ENCODE data around the gene EIF3I. TPM values are rescaled to one million over a fixed set of nuclear protein-coding genes. Genes with fewer than 3 reads are reported as not detected.

Gene EIF3I
- total RNA-seq, 4 donors from 2014 or later = 43.8 to 122 (median 114) TPM

DNA sequence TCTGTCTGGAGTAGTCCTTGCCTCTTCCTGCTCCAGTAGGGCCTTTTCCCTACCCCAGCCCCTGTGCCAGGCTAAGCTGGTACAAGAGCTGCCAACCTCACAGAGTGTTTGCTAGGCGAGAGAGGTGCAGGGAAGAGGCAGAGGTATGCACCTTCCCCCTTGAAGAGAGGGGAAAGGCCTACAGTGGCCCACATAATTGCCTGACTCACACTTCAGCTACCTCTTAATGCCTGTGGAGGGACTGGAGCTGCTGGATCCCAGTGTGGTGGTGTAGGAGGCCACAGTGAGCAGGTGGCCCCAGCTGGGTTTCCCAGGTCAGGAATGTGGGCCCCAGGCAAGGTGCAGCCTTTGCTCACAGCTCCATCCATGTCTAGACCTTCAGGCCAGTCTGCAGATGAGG, 25.1 kb upstream of the EIF3I start:
- DNase-seq = no peak
- in situ Hi-C loops (cut with MboI; ENCODE audit: low pct_ligation_motif_present in 1 of 4, low pct_unique_long_range_greater_than_20kb in 1 of 4, low sequenced_read_pairs in 3 of 4) (no loop called here), intact Hi-C loops (cut with DNase I; ENCODE audit: low total_unique reads) (no loop called here)
- TF ChIP-seq, protein P1, sequence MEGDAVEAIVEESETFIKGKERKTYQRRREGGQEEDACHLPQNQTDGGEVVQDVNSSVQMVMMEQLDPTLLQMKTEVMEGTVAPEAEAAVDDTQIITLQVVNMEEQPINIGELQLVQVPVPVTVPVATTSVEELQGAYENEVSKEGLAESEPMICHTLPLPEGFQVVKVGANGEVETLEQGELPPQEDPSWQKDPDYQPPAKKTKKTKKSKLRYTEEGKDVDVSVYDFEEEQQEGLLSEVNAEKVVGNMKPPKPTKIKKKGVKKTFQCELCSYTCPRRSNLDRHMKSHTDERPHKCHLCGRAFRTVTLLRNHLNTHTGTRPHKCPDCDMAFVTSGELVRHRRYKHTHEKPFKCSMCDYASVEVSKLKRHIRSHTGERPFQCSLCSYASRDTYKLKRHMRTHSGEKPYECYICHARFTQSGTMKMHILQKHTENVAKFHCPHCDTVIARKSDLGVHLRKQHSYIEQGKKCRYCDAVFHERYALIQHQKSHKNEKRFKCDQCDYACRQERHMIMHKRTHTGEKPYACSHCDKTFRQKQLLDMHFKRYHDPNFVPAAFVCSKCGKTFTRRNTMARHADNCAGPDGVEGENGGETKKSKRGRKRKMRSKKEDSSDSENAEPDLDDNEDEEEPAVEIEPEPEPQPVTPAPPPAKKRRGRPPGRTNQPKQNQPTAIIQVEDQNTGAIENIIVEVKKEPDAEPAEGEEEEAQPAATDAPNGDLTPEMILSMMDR (IDR thresholded peaks at IDR 0.05) = no peak
- TF ChIP-seq EP300 (IDR thresholded peaks at IDR 0.05; ENCODE audit: low read depth) = no peak
- no peak for TF ChIP-seq POLR2AphosphoS5 (IDR thresholded peaks at IDR 0.05)
- no peak for TF ChIP-seq POLR2A (IDR thresholded peaks at IDR 0.05)
- no peaks in the 10 kb centered on the region for H3K9me3 ChIP-seq
- H3K4me3 ChIP-seq = no peak overlapping the region
- 92% methylated on average over 1 of the region's 1 CpG; no CpG with 5 or more reads in 1 of the 2 donors for WGBS, 2 donors (ENCODE audit: low coverage in 1 of 2)
- peaks cover 8 to 27% (median 23%) of the 10 kb centered on the region in 4 donors for H3K4me1 ChIP-seq
- no peak overlapping the region for H3K27ac ChIP-seq
- no peaks in the 10 kb centered on the region for H3K27me3 ChIP-seq
- H3K36me3 ChIP-seq = peaks cover 0 to 49% (median 21%) of the 10 kb centered on the region in 4 donors

DNA sequence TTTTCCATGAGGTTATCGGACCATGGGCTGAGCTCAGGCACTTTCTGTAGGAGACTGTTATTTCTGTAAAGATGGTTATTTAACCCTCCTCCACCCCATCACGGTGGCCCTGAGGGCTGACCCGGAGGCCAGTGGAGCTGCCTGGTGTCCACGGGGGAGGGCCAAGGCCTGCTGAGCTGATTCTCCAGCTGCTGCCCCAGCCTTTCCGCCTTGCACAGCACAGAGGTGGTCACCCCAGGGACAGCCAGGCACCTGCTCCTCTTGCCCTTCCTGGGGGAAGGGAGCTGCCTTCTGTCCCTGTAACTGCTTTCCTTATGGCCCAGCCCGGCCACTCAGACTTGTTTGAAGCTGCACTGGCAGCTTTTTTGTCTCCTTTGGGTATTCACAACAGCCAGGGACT, 24.4 kb upstream of the EIF3I start:
- in situ Hi-C loops (cut with MboI; ENCODE audit: low pct_ligation_motif_present in 1 of 4, low pct_unique_long_range_greater_than_20kb in 1 of 4, low sequenced_read_pairs in 3 of 4) (no loop called here), intact Hi-C loops (cut with DNase I; ENCODE audit: low total_unique reads) (no loop called here)
- TF ChIP-seq POLR2AphosphoS5 (IDR thresholded peaks at IDR 0.05) (no peak), EP300 (IDR thresholded peaks at IDR 0.05; ENCODE audit: low read depth) (no peak), POLR2A (IDR thresholded peaks at IDR 0.05) (no peak)
- TF ChIP-seq, protein P1 (IDR thresholded peaks at IDR 0.05) = no peak
- peaks cover 0 to 42% (median 18%) of the 10 kb centered on the region in 4 donors for H3K36me3 ChIP-seq
- no peak overlapping the region for H3K4me3 ChIP-seq
- H3K27me3 ChIP-seq = no peaks in the 10 kb centered on the region
- 14 to 76% methylated on average over 1 to 6 of the region's 6 CpGs for WGBS, 2 donors (ENCODE audit: low coverage in 1 of 2)
- H3K9me3 ChIP-seq = no peaks in the 10 kb centered on the region
- no peak for DNase-seq
- no peak overlapping the region for H3K27ac ChIP-seq
- peaks cover 8 to 27% (median 23%) of the 10 kb centered on the region in 4 donors for H3K4me1 ChIP-seq

DNA sequence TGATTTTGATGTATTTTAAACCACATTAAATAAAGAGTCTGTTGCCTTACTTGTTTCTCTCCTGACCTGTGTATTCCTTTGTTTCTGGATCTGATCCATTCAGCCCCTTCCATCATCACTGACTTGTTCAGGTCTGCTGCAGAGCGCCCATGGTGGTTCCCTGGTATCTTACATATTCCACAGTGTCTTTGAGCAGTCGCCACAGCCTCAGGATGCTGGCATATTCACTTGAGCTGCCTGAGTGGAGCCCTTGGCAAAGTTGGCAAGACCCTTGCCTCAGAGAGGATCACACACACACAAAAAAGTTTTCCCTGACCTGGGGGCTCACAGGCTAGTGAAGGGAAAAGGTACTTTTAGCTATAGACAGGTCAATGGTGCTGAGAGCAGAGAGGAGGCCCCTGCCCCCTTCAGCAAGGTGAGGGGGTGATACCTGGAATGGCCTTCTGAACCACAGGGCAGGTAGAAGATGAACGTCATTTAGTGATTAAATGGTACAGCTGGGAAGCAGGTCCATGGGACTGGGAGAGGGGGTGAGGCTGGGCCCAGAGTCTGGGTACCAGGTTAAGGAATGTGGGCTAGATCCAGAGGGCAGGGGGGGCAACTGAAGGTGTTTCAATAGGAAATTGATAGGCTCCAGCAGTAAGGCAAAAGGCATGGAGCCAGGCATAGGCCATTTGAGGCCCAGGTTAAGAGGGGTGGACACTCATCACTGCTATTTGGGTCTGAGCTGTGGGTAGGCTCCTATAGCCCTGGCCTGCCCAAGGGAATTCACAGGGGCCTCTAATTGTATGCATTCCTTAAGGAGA, 23.8 kb upstream of the EIF3I start:
- Histone ChIP-seq H3K4me1 (peaks cover 8 to 27% (median 23%) of the 10 kb centered on the region in 4 donors), H3K27ac (no peak overlapping the region), H3K27me3 (no peaks in the 10 kb centered on the region), H3K4me3 (no peak overlapping the region), H3K9me3 (no peaks in the 10 kb centered on the region), H3K36me3 (peaks cover 0 to 36% (median 15%) of the 10 kb centered on the region in 4 donors)
- TF ChIP-seq POLR2A (IDR thresholded peaks at IDR 0.05) (no peak), EP300 (IDR thresholded peaks at IDR 0.05; ENCODE audit: low read depth) (no peak), POLR2AphosphoS5 (IDR thresholded peaks at IDR 0.05) (no peak)
- TF ChIP-seq, protein P1 (IDR thresholded peaks at IDR 0.05) = no peak
- WGBS, 2 donors (ENCODE audit: low coverage in 1 of 2) = 83 to 100% methylated on average over 2 to 3 of the region's 3 CpGs
- in situ Hi-C loops (cut with MboI; ENCODE audit: low pct_ligation_motif_present in 1 of 4, low pct_unique_long_range_greater_than_20kb in 1 of 4, low sequenced_read_pairs in 3 of 4) = no loop called here
- no peak for DNase-seq
- intact Hi-C loops (cut with DNase I; ENCODE audit: low total_unique reads) = no loop called here

DNA sequence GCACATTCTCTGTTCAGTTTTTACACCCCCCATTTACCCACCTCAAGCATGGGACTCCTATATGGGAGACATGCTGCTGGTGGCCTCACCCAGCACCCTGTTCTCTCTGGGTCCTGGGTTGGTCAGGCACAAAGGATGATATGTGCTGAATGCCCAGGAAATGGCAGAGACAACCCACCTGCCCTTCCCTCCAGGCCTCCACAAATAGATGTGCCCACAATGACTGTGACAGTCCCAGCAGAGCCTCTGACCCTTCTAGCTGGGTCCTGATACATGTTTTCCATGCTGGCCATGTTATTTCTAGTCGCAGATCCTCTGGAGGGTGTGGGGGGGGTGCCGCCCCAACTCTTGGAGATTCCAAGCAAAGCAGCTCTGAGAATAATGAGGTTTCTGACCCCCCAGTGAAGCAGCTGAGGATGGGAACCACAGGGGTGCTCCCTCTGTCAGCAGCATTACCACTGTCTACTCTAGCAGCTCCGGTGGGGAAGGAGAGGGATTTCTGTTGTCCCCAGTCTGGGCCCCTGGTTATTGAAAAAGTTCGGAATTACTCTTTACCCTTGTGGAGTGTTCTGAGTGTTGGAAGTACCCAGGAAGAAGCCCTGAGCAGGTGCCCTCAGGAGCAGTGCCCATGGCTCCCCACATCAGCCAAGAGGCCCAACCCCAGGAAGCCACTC, 23.0 kb upstream of the EIF3I start:
- WGBS, 2 donors (ENCODE audit: low coverage in 1 of 2) = 73% methylated on average over 4 of the region's 4 CpGs; no CpG with 5 or more reads in 1 of the 2 donors
- H3K27me3 ChIP-seq = no peaks in the 10 kb centered on the region
- intact Hi-C loops (cut with DNase I; ENCODE audit: low total_unique reads) (no loop called here), in situ Hi-C loops (cut with MboI; ENCODE audit: low pct_ligation_motif_present in 1 of 4, low pct_unique_long_range_greater_than_20kb in 1 of 4, low sequenced_read_pairs in 3 of 4) (no loop called here)
- H3K4me3 ChIP-seq = no peak overlapping the region
- H3K4me1 ChIP-seq = peaks cover 8 to 27% (median 23%) of the 10 kb centered on the region in 4 donors
- H3K9me3 ChIP-seq = no peaks in the 10 kb centered on the region
- peaks cover 0 to 28% (median 11%) of the 10 kb centered on the region in 4 donors for H3K36me3 ChIP-seq
- peak overlapping the region; percentile 73 to 92 (median 83) for H3K27ac ChIP-seq
- DNase-seq = no peak
- TF ChIP-seq POLR2A (IDR thresholded peaks at IDR 0.05) (no peak), EP300 (IDR thresholded peaks at IDR 0.05; ENCODE audit: low read depth) (no peak), POLR2AphosphoS5 (IDR thresholded peaks at IDR 0.05) (no peak)
- TF ChIP-seq, protein P1 (IDR thresholded peaks at IDR 0.05) = no peak
